Smooth muscle cell (in vitro differentiated cells): Measurements from ENCODE around the gene PSMA6. TPM values are rescaled to one million over a fixed set of nuclear protein-coding genes. Genes with fewer than 3 reads are reported as not detected.

Experiments
- DNase-seq: peaks from one replicate; lab custom pipeline; 2025; ENCODE audit not compliant: unreplicated experiment; lab: John Stamatoyannopoulos, UW
- H2AFZ ChIP-seq: fragments of 200-600 bp; sonication (generic); 2 replicates; pipeline ENCODE4 v1.6.0; 2016; ENCODE audit warnings: antibody characterized with exemption, low read depth, mild to moderate bottlenecking
- H3F3A ChIP-seq: fragments of 200-600 bp; sonication (generic); 2 replicates; pipeline ENCODE4 v1.6.0; 2017; ENCODE audit warnings: antibody characterized with exemption, low read depth
- H3K27ac ChIP-seq: fragments of 200-600 bp; sonication (generic); 2 replicates; pipeline ENCODE4 v1.5.1; 2016; ENCODE audit warnings: low read depth, mild to moderate bottlenecking
- H3K27me3 ChIP-seq: fragments of 200-600 bp; sonication (generic); 2 replicates; pipeline ENCODE4 v1.6.1; 2016; ENCODE audit warnings: low read depth, mild to moderate bottlenecking
- H3K36me3 ChIP-seq: fragments of 200-600 bp; sonication (generic); 2 replicates; pipeline ENCODE4 v1.5.1; 2016; ENCODE audit warnings: low read depth
- H3K4me1 ChIP-seq: fragments of 200-600 bp; sonication (generic); 2 replicates; pipeline ENCODE4 v1.5.1; 2016; ENCODE audit warnings: low read depth
- H3K4me2 ChIP-seq: fragments of 200-600 bp; sonication (generic); 2 replicates; pipeline ENCODE4 v1.6.0; 2016; ENCODE audit warnings: mild to moderate bottlenecking
- H3K4me3 ChIP-seq: fragments of 200-600 bp; sonication (generic); 2 replicates; pipeline ENCODE4 v1.5.1; 2016; ENCODE audit warnings: mild to moderate bottlenecking
- H3K79me2 ChIP-seq: fragments of 200-600 bp; sonication (generic); 2 replicates; pipeline ENCODE4 v1.6.0; 2016; ENCODE audit warnings: low read depth, mild to moderate bottlenecking
- H3K9ac ChIP-seq: fragments of 200-600 bp; sonication (generic); 2 replicates; pipeline ENCODE4 v1.6.0; 2016; ENCODE audit warnings: low read depth
- H3K9me3 ChIP-seq: fragments of 200-600 bp; sonication (generic); replicated peaks from 2 replicates; pipeline ENCODE4 v1.5.1; 2016; ENCODE audit warnings: low read depth
- H4K20me1 ChIP-seq: fragments of 200-600 bp; sonication (generic); 2 replicates; pipeline ENCODE4 v1.6.0; 2016; ENCODE audit warnings: low read depth
- WGBS: methylation state at CpG from one replicate; pipeline ENCODE4 v1.1.7; 2016; ENCODE audit warnings: low lambda C conversion rate; 5-methylcytosine and 5-hydroxymethylcytosine counted together
- polyA plus RNA-seq: library from polyadenylated mRNA; unstranded; fragments of >200 nt; fragmentation: Nextera tagmentation; extraction: Ambion mirVana; gene quantifications from 2 replicates; pipeline ENCODE4 v1.2.1, GENCODE V29; 2016
- total RNA-seq: library from RNA; depleted of rRNA; stranded (reverse); fragments of >200 nt; gene quantifications from 2 replicates; pipeline ENCODE4 v1.2.3, GENCODE V29; 2014
- TF ChIP-seq, protein P1 (sequence below): fragments of 200-600 bp; sonication (generic); IDR thresholded peaks from 2 replicates; pipeline ENCODE4 v1.5.1; 2017; ENCODE audit warnings: borderline replicate concordance, mild to moderate bottlenecking, antibody characterized with exemption; ENCODE audit not compliant: insufficient read depth, poor library complexity, severe bottlenecking

PSMA6 gene
- total and polyA plus RNA-seq, 2 experiments from 2014 or later, result 251 to 315 TPM

DNA sequence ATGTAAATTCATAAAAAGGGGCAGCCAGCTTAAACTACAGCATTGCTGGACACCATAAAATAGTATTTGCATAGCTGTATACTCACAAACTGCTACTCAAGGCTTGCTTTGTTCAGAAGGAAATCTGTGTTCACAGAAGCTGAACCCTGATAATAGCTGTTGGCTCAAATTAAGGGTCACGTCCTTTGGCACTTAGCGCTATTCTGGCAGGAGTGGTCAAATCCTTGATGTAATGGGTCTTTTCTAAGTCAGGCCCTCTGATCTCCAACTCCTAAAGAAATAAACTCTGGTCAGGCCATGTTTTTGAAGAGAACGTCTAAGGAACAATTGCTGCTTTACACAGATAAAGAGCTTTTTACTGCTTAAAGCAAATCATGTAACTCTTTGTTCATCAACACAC is 12.8 kb upstream of the PSMA6 start:
- WGBS, result 94% methylated on average over 3 of the region's 3 CpGs
- Histone ChIP-seq H3K79me2 (no peaks in the 10 kb centered on the region), H3K27ac (no peak overlapping the region), H3K9ac (no peak overlapping the region), H3K9me3 (no peaks in the 10 kb centered on the region), H2AFZ (no peak overlapping the region), H3K4me2 (no peak overlapping the region), H3F3A (no peaks in the 10 kb centered on the region), H3K4me3 (no peak overlapping the region), H3K36me3 (no peaks in the 10 kb centered on the region), H3K4me1 (no peaks in the 10 kb centered on the region), H3K27me3 (no peaks in the 10 kb centered on the region), H4K20me1 (no peaks in the 10 kb centered on the region)
- TF ChIP-seq, protein P1, sequence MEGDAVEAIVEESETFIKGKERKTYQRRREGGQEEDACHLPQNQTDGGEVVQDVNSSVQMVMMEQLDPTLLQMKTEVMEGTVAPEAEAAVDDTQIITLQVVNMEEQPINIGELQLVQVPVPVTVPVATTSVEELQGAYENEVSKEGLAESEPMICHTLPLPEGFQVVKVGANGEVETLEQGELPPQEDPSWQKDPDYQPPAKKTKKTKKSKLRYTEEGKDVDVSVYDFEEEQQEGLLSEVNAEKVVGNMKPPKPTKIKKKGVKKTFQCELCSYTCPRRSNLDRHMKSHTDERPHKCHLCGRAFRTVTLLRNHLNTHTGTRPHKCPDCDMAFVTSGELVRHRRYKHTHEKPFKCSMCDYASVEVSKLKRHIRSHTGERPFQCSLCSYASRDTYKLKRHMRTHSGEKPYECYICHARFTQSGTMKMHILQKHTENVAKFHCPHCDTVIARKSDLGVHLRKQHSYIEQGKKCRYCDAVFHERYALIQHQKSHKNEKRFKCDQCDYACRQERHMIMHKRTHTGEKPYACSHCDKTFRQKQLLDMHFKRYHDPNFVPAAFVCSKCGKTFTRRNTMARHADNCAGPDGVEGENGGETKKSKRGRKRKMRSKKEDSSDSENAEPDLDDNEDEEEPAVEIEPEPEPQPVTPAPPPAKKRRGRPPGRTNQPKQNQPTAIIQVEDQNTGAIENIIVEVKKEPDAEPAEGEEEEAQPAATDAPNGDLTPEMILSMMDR, result no peak
- DNase-seq, result no peak

DNA sequence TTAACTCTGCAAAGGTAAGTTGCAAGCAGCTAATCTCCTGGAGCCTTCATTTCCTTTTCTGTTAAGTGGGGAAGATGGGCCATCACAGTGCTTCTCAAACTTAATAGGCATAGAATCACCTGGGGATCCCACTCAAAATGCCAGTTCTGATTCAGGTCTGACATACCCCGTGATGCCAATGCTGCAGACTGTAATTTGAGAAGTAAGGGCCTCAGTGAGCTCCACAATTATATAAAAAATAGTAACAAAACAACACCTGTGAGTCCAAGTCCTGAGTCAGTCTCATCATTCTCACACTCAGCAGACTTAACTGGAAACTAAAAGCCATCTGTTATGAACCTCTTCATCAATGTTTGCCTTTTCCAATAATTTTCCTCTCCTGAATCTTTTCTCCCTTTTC is 10.8 kb upstream of the PSMA6 start:
- TF ChIP-seq, protein P1, result no peak
- no peaks in the 10 kb centered on the region for H3K27me3 ChIP-seq
- no peaks in the 10 kb centered on the region for H3K79me2 ChIP-seq
- H3F3A ChIP-seq, result no peaks in the 10 kb centered on the region
- no peaks in the 10 kb centered on the region for H4K20me1 ChIP-seq
- no peak overlapping the region for H3K4me2 ChIP-seq
- no peaks in the 10 kb centered on the region for H3K4me1 ChIP-seq
- H3K9me3 ChIP-seq, result no peaks in the 10 kb centered on the region
- H3K4me3 ChIP-seq, result no peak overlapping the region
- no peak overlapping the region for H3K27ac ChIP-seq
- 100% methylated on average over 1 of the region's 1 CpG for WGBS
- H2AFZ ChIP-seq, result no peak overlapping the region
- H3K9ac ChIP-seq, result no peak overlapping the region
- no peak for DNase-seq
- H3K36me3 ChIP-seq, result no peaks in the 10 kb centered on the region

DNA sequence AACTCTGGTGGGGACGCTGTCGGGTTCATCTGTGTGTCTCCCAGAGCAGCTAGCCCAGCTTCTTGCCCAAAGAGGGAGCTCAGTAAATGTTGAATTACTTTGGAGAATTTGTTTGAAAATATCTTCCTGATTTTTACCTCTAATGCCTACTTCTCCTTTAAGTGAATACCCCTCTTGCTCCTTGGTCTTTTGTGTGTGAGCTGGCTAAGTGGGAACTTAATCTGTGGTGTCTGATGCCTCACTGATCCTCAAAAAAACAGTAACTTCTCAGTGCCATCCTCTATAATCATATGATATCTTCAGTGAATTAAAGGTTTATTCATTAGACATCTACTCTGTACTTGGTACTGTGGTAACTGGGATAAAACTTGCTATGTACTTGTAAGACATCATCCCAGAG is 7.7 kb upstream of the PSMA6 start:
- Histone ChIP-seq H3K36me3 (no peaks in the 10 kb centered on the region), H3K27me3 (no peaks in the 10 kb centered on the region), H3F3A (no peaks in the 10 kb centered on the region), H3K4me1 (no peaks in the 10 kb centered on the region), H2AFZ (no peak overlapping the region), H4K20me1 (no peaks in the 10 kb centered on the region), H3K9ac (no peak overlapping the region), H3K79me2 (no peaks in the 10 kb centered on the region), H3K4me3 (no peak overlapping the region), H3K27ac (no peak overlapping the region), H3K9me3 (no peaks in the 10 kb centered on the region), H3K4me2 (no peak overlapping the region)
- WGBS, result 96% methylated on average over 2 of the region's 2 CpGs
- TF ChIP-seq, protein P1, result no peak
- no peak for DNase-seq

DNA sequence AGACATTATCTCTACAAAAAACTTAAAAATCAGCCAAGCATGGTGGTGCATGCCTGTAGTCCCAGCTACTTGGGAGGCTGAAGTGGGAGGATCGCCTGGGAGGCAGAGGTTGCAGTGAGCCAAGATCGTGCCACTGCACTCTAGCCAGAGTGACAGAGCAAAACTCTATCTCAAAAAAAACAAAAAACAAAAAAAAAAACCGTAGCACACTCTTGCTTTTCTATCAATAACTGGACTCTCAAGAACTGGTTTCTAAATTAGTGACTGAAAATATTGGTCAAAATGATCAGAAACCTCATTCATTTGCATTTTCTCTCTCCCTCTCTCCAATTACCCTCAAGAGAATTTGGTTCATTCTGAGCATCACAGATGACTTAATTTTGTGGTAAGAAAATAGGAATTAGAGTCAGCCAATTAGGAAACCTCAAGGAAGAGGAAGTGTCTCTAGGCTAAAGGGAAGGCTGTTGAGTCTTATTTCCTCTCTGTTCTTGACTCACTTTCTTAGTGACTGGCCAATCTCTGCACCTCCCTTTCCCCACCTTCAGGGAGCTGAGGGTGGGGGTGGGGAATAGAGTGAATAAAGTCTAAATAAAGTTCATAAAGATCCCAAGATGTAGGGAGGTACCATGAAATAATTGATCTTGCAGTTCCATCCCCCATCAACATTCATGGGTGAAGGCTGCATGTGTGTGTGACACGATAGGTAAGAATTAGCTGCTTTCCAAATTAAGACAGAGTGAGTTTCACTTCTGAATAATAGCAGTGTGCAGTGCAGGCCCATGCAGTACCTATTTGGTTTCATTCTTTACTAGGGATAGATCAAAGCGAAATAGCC is 6.8 kb upstream of the PSMA6 start:
- Histone ChIP-seq H3K79me2 (no peaks in the 10 kb centered on the region), H4K20me1 (no peaks in the 10 kb centered on the region), H3K9me3 (no peaks in the 10 kb centered on the region), H3K36me3 (no peaks in the 10 kb centered on the region), H2AFZ (no peak overlapping the region), H3K27ac (no peak overlapping the region), H3F3A (no peaks in the 10 kb centered on the region), H3K4me1 (no peaks in the 10 kb centered on the region), H3K4me3 (no peak overlapping the region), H3K27me3 (no peaks in the 10 kb centered on the region), H3K4me2 (no peak overlapping the region), H3K9ac (no peak overlapping the region)
- 96% methylated on average over 5 of the region's 5 CpGs for WGBS
- no peak for DNase-seq
- TF ChIP-seq, protein P1, result no peak
